ENCODE measurements around the gene ZNF654. TPM values are rescaled to one million over a fixed set of nuclear protein-coding genes. Genes with fewer than 3 reads are reported as not detected.

The ZNF654 gene
- total RNA-seq, 3 donors from 2014 or later (not counting 1 experiment from before 2014, with no cell fraction given) = 11.9 to 16.7 (median 12.2) TPM

- ATAC-seq (no peak), DNase-seq (no peak)
- Mint-ChIP-seq H3K4me3 (no peak overlapping the region), H3K9me3 (no peaks in the 10 kb centered on the region), H3K27me3 (ENCODE audit: low read depth in 2 of 2) (no peaks in the 10 kb centered on the region), H3K27ac (no peak overlapping the region), H3K4me1 (no peaks in the 10 kb centered on the region), H3K36me3 (no peaks in the 10 kb centered on the region)
- H3K4me3 ChIP-seq (ENCODE audit: low read length) = no peak overlapping the region
- H3K9me3 ChIP-seq (ENCODE audit: control insufficient read depth, insufficient read depth, low read length) = no peaks in the 10 kb centered on the region
- 99% methylated on average over 3 of the region's 3 CpGs for WGBS (ENCODE audit: insufficient coverage)
- TF ChIP-seq CTCF (IDR thresholded peaks at IDR 0.05) = no peak
- no peaks in the 10 kb centered on the region for H3K27me3 ChIP-seq (ENCODE audit: control insufficient read depth, insufficient read depth, low read length)
- intact Hi-C loops (cut with micrococcal nuclease) = no loop called here
- H3K27ac ChIP-seq (ENCODE audit: low read length) = no peak overlapping the region
- H3K4me1 ChIP-seq (ENCODE audit: control insufficient read depth, insufficient read depth, low read length) = no peaks in the 10 kb centered on the region
- no peaks in the 10 kb centered on the region for H3K36me3 ChIP-seq (ENCODE audit: control insufficient read depth, insufficient read depth, low read length)
These were observed 18.1 kb upstream of the ZNF654 start for GRCh38 chr3:88041005-88041404.

GRCh38 chr3:88044411-88044810 lies 14.6 kb upstream of the ZNF654 start:
- Histone ChIP-seq H3K9me3 (ENCODE audit: control insufficient read depth, insufficient read depth, low read length) (no peaks in the 10 kb centered on the region), H3K36me3 (ENCODE audit: control insufficient read depth, insufficient read depth, low read length) (no peaks in the 10 kb centered on the region), H3K4me1 (ENCODE audit: control insufficient read depth, insufficient read depth, low read length) (no peaks in the 10 kb centered on the region), H3K27ac (ENCODE audit: low read length) (no peak overlapping the region), H3K4me3 (ENCODE audit: low read length) (no peak overlapping the region), H3K27me3 (ENCODE audit: control insufficient read depth, insufficient read depth, low read length) (no peaks in the 10 kb centered on the region)
- TF ChIP-seq CTCF (IDR thresholded peaks at IDR 0.05) = no peak
- ATAC-seq (no peak), DNase-seq (no peak)
- intact Hi-C loops (cut with micrococcal nuclease) = no loop called here
- no peak overlapping the region for H3K27ac Mint-ChIP-seq
- no peaks in the 10 kb centered on the region for H3K9me3 Mint-ChIP-seq
- no peak overlapping the region for H3K4me3 Mint-ChIP-seq
- H3K36me3 Mint-ChIP-seq = no peaks in the 10 kb centered on the region
- no peaks in the 10 kb centered on the region for H3K27me3 Mint-ChIP-seq (ENCODE audit: low read depth in 2 of 2)
- 17% methylated on average over 1 of the region's 1 CpG for WGBS (ENCODE audit: insufficient coverage)
- no peaks in the 10 kb centered on the region for H3K4me1 Mint-ChIP-seq

- ATAC-seq = no peak
- TF ChIP-seq CTCF (IDR thresholded peaks at IDR 0.05) = no peak
- Mint-ChIP-seq H3K9me3 (no peaks in the 10 kb centered on the region), H3K27me3 (ENCODE audit: low read depth in 2 of 2) (no peaks in the 10 kb centered on the region), H3K4me3 (no peak overlapping the region), H3K36me3 (no peaks in the 10 kb centered on the region), H3K4me1 (peaks cover 5% of the 10 kb centered on the region in 2 donors), H3K27ac (no peak overlapping the region)
- no peak overlapping the region for H3K4me3 ChIP-seq (ENCODE audit: low read length)
- intact Hi-C loops (cut with micrococcal nuclease) = no loop called here
- H3K9me3 ChIP-seq (ENCODE audit: control insufficient read depth, insufficient read depth, low read length) = no peaks in the 10 kb centered on the region
- 78% methylated on average over 4 of the region's 5 CpGs for WGBS (ENCODE audit: insufficient coverage)
- no peaks in the 10 kb centered on the region for H3K4me1 ChIP-seq (ENCODE audit: control insufficient read depth, insufficient read depth, low read length)
- no peak overlapping the region for H3K27ac ChIP-seq (ENCODE audit: low read length)
- H3K27me3 ChIP-seq (ENCODE audit: control insufficient read depth, insufficient read depth, low read length) = no peaks in the 10 kb centered on the region
- DNase-seq = no peak
- H3K36me3 ChIP-seq (ENCODE audit: control insufficient read depth, insufficient read depth, low read length) = no peaks in the 10 kb centered on the region
These were observed 12.3 kb upstream of the ZNF654 start for GRCh38 chr3:88046766-88047165.

- no peak for TF ChIP-seq CTCF (IDR thresholded peaks at IDR 0.05)
- 3% methylated on average over 13 of the region's 16 CpGs for WGBS (ENCODE audit: insufficient coverage)
These were observed 1.3 kb upstream of the ZNF654 start for GRCh38 chr3:88057630-88058305.

More at GRCh38 chr3:88057630-88058305, 1.3 kb upstream of the ZNF654 start:
- Histone ChIP-seq H3K27ac (ENCODE audit: low read length) (peak overlapping the region; percentile 98), H3K27me3 (ENCODE audit: control insufficient read depth, insufficient read depth, low read length) (no peaks in the 10 kb centered on the region), H3K4me1 (ENCODE audit: control insufficient read depth, insufficient read depth, low read length) (peaks cover 8% of the 10 kb centered on the region), H3K4me3 (ENCODE audit: low read length) (peak overlapping the region; percentile 98), H3K36me3 (ENCODE audit: control insufficient read depth, insufficient read depth, low read length) (peaks cover 31% of the 10 kb centered on the region), H3K9me3 (ENCODE audit: control insufficient read depth, insufficient read depth, low read length) (no peaks in the 10 kb centered on the region)
- H3K4me1 Mint-ChIP-seq = peaks cover 56 to 57% of the 10 kb centered on the region in 2 donors
- H3K27ac Mint-ChIP-seq = peak overlapping the region; percentile 90 to 97
- DNase-seq (peak in 1 of 2 donors; percentile 51), ATAC-seq (no peak)
- intact Hi-C loops (cut with micrococcal nuclease) = loop anchor here (2.0 to 5.0 kb wide), 3 partner anchors 27 to 831 kb away; partner anchors contain the start of gene CHMP2B
- no peaks in the 10 kb centered on the region for H3K27me3 Mint-ChIP-seq (ENCODE audit: low read depth in 2 of 2)
- H3K4me3 Mint-ChIP-seq = peak overlapping the region; percentile 97
- no peaks in the 10 kb centered on the region for H3K9me3 Mint-ChIP-seq
- peaks cover 19% of the 10 kb centered on the region for H3K36me3 Mint-ChIP-seq
